ENCODE measurements around the gene CUX1.

DNA sequence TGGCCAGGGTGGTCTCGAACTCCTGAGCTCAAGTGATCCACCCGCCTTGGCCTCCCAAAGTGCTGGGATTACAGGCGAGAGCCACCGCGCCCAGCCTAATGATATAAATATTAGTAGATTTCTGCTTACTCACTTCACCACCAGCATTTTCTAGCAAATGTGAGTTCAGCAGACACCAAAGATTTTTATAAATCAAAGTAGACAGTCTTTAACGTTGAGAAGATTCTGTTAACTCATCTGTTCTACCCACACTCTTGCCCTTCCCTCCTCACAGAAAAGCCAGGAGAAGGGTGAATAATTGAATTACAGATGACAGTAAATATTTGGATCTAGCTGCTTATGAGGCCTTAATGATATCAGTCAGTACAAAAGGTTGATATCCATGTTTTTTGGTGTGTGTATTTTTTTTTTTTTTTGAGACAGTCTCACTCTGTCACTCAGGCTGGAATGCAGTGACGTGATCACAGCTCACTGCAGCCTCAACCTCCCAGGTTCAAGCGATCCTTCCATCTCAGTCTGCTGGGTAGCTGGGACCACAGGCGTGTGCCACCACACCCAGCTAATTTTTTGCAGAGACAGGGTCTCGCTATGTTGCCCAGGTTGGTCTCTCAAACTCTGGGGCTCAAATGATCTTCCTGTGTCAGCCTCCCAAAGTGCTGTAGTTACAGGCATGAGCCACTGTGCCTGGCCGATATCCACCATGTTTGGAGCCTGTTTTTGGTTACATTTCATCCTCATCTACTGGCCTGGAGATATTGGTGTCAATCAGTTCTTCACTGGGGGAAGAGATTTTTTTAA lies 120.5 kb downstream of the CUX1 start:
- TF ChIP-seq ZNF274 (IDR thresholded peaks at IDR 0.05; ENCODE audit: low read depth, low read length) (no peak), SUZ12 (IDR thresholded peaks at IDR 0.05; ENCODE audit: extremely low read depth, insufficient read depth, insufficient read length) (no peak), YY1 (IDR thresholded peaks at IDR 0.05; ENCODE audit: insufficient read depth, insufficient read length) (no peak)

Data from NT2/D1 (cell line).